Measurements from ENCODE around the gene SSRP1.

SSRP1 gene

GRCh38 chr11:57311109-57311936, 24.4 kb downstream of the SSRP1 start:
- H3K4me1 ChIP-seq (ENCODE audit: control insufficient read depth, insufficient read depth, low read length) = no peaks in the 10 kb centered on the region
- ChIA-PET POLR2A (interaction anchor here (0.9 to 3.9 kb wide), 6 partner anchors 12 to 1267 kb away, joined by 3 to 95 read pairs (median 3); partner anchors contain the start of genes SSRP1, TNKS1BP1 and ZFP91), CTCF (interaction anchor here (0.6 to 2.1 kb wide), 3 partner anchors 11 to 330 kb away, joined by 3 to 7 read pairs (median 4); no protein-coding TSS in a partner anchor)
- H3K4me3 ChIP-seq (ENCODE audit: low read depth, low read length) = peak overlapping the region; percentile 43
- H3K27ac ChIP-seq (ENCODE audit: extremely low read depth, low read depth, low read length) = no peak overlapping the region
- peaks cover 0 to 76% of the 10 kb centered on the region in 2 experiments; a peak in 1 of 3 replicates for H3K36me3 ChIP-seq (ENCODE audit: control insufficient read depth in 2 of 2, insufficient read depth in 1 of 2, low read length in 2 of 2)
- H3K9me3 ChIP-seq (ENCODE audit: control insufficient read depth, insufficient read depth, low read depth, low read length) = no peaks in the 10 kb centered on the region
- TF ChIP-seq KLF16 (tag by site-specific recombination; IDR thresholded peaks at IDR 0.05) (peak; percentile 51; the same call in 1 of the 2 replicates), ZNF23 (tag by site-specific recombination; IDR thresholded peaks at IDR 0.05; ENCODE audit: borderline replicate concordance) (no peak), ZBTB7A (tag by site-specific recombination; IDR thresholded peaks at IDR 0.05; ENCODE audit: low read depth) (no peak), ZNF214 (tag by site-specific recombination; IDR thresholded peaks at IDR 0.05; ENCODE audit: borderline replicate concordance) (no peak), SCRT2 (tag by site-specific recombination; IDR thresholded peaks at IDR 0.05) (no peak), ZNF596 (tag by site-specific recombination; IDR thresholded peaks at IDR 0.05) (no peak), ZNF184 (tag by site-specific recombination; IDR thresholded peaks at IDR 0.05) (no peak), ZNF19 (tag by site-specific recombination; IDR thresholded peaks at IDR 0.05; ENCODE audit: low read depth) (no peak), KLF9 (tag by site-specific recombination; IDR thresholded peaks at IDR 0.05; ENCODE audit: low read depth) (peak; percentile 86), ZNF335 (tag by site-specific recombination; conservative IDR thresholded peaks at IDR 0.05) (peak; percentile 58; the same call in 1 of the 2 replicates), INSM2 (tag by site-specific recombination; IDR thresholded peaks at IDR 0.05) (no peak), GLIS1 (tag by site-specific recombination; IDR thresholded peaks at IDR 0.05) (no peak), ZNF624 (tag by site-specific recombination; IDR thresholded peaks at IDR 0.05) (no peak), ZNF670 (tag by site-specific recombination; IDR thresholded peaks at IDR 0.05; ENCODE audit: low read depth) (no peak), ZBTB8A (tag by site-specific recombination; IDR thresholded peaks at IDR 0.05) (0 out of 2 replicates have a peak, but pooled peaks have one; percentile 10), ZNF510 (tag by site-specific recombination; IDR thresholded peaks at IDR 0.05; ENCODE audit: insufficient replicate concordance) (no peak), ZNF362 (tag by site-specific recombination; IDR thresholded peaks at IDR 0.05) (no peak), MZF1 (tag by site-specific recombination; IDR thresholded peaks at IDR 0.05; ENCODE audit: borderline replicate concordance) (no peak), SP2 (tag by site-specific recombination; IDR thresholded peaks at IDR 0.05) (peak; percentile 58), IKZF3 (tag by site-specific recombination; IDR thresholded peaks at IDR 0.05) (0 out of 2 replicates have a peak, but pooled peaks have one; percentile 38), ZNF660 (tag by site-specific recombination; IDR thresholded peaks at IDR 0.05) (0 out of 2 replicates have a peak, but pooled peaks have one; percentile 12), ZNF501 (tag by site-specific recombination; IDR thresholded peaks at IDR 0.05) (no peak), ZNF548 (tag by site-specific recombination; IDR thresholded peaks at IDR 0.05) (no peak), PRDM6 (tag by site-specific recombination; IDR thresholded peaks at IDR 0.05) (no peak), ZNF843 (tag by site-specific recombination; IDR thresholded peaks at IDR 0.05) (no peak), ZSCAN18 (tag by site-specific recombination; IDR thresholded peaks at IDR 0.05) (no peak), ZNF768 (tag by site-specific recombination; IDR thresholded peaks at IDR 0.05) (no peak), ZBTB20 (tag by site-specific recombination; IDR thresholded peaks at IDR 0.05) (peak; percentile 39; the same call in 1 of the 2 replicates), PRDM1 (tag by site-specific recombination; IDR thresholded peaks at IDR 0.05) (no peak), GLI2 (tag by site-specific recombination; IDR thresholded peaks at IDR 0.05; ENCODE audit: borderline replicate concordance, low read depth) (no peak), ZNF311 (tag by site-specific recombination; IDR thresholded peaks at IDR 0.05; ENCODE audit: borderline replicate concordance) (no peak), ZNF394 (tag by site-specific recombination; IDR thresholded peaks at IDR 0.05; ENCODE audit: borderline replicate concordance) (peak; percentile 70; the same call in 1 of the 2 replicates)

All from HEK293 (cell line).